Activated CD4-positive, alpha-beta T cell treated with anti-CD3 and anti-CD28 coated beads for 48 hours (primary cell): Measurements from ENCODE around the gene TAS2R46.
"Not testable (repeated sequence)": the region's sequence is repeated elsewhere in the genome, so short reads cannot be mapped to it uniquely, and the experiment has no call there.

Source experiments
- DNase-seq: peaks from one replicate; pipeline ENCODE4 v3.0.0-alpha.2; 2020

TAS2R46 gene

GRCh38 chr12:11062194-11062593, at the start of gene TAS2R46:
TSS of gene TAS2R46 (minus strand) at chr12:11062294. CDS start at chr12:11062294, 0 bp downstream.
- DNase-seq, result not testable (repeated sequence)

- DNase-seq, result not testable (repeated sequence)
These were observed 49.1 kb upstream of the TAS2R46 start for GRCh38 chr12:11111213-11111612.

- no peak for DNase-seq
These were observed 46.8 kb upstream of the TAS2R46 start for GRCh38 chr12:11108862-11109261.

- no peak for DNase-seq
These were observed 45.6 kb upstream of the TAS2R46 start for GRCh38 chr12:11107719-11108118.

GRCh38 chr12:11106288-11106687, 44.2 kb upstream of the TAS2R46 start:
- no peak for DNase-seq

GRCh38 chr12:11105546-11105945, 43.5 kb upstream of the TAS2R46 start:
- DNase-seq, result no peak

GRCh38 chr12:11094910-11095309, 32.8 kb upstream of the TAS2R46 start:
- not testable (repeated sequence) for DNase-seq

- DNase-seq, result no peak
These were observed 30.0 kb upstream of the TAS2R46 start, which contains the start of gene TAS2R43 for GRCh38 chr12:11092128-11092527. TSS of gene TAS2R43 (minus strand) at chr12:11092313. CDS start at chr12:11092229, 84 bp downstream.

GRCh38 chr12:11089246-11089645, 27.2 kb upstream of the TAS2R46 start:
- no peak for DNase-seq

- peak; percentile 31 for DNase-seq
These were observed 23.3 kb upstream of the TAS2R46 start for GRCh38 chr12:11085419-11085818.

GRCh38 chr12:11081987-11082386, 19.9 kb upstream of the TAS2R46 start:
- DNase-seq, result no peak

GRCh38 chr12:11078246-11078645, 16.2 kb upstream of the TAS2R46 start:
- DNase-seq, result no peak

GRCh38 chr12:11075642-11076041, 13.5 kb upstream of the TAS2R46 start:
- no peak for DNase-seq

GRCh38 chr12:11071414-11071813, 9.3 kb upstream of the TAS2R46 start:
- no peak for DNase-seq

- DNase-seq, result no peak
These were observed 8.9 kb upstream of the TAS2R46 start for GRCh38 chr12:11070999-11071398.

- no peak for DNase-seq
These were observed 7.8 kb upstream of the TAS2R46 start for GRCh38 chr12:11069854-11070365.

- DNase-seq, result no peak
These were observed 5.4 kb upstream of the TAS2R46 start for GRCh38 chr12:11067514-11067913.

- DNase-seq, result no peak
These were observed 2.3 kb downstream of the TAS2R46 start for GRCh38 chr12:11059784-11060183.

- no peak for DNase-seq
These were observed 3.1 kb downstream of the TAS2R46 start for GRCh38 chr12:11059041-11059440.

GRCh38 chr12:11055306-11055705, 6.8 kb downstream of the TAS2R46 start:
- no peak for DNase-seq

GRCh38 chr12:11049806-11050531, 12.1 kb downstream of the TAS2R46 start:
- not testable (repeated sequence) for DNase-seq

- not testable (repeated sequence) for DNase-seq
These were observed 20.7 kb downstream of the TAS2R46 start for GRCh38 chr12:11041366-11041765.

GRCh38 chr12:11040162-11040561, 21.9 kb downstream of the TAS2R46 start:
- no peak for DNase-seq

- no peak for DNase-seq
These were observed 22.9 kb downstream of the TAS2R46 start for GRCh38 chr12:11039171-11039570.

- DNase-seq, result not testable (repeated sequence)
These were observed 28.1 kb downstream of the TAS2R46 start for GRCh38 chr12:11033959-11034358.
